Cerebellar cortex (tissue), 1 donor: ENCODE data around the gene ZNF133.
"Not testable (repeated sequence)": the region's sequence is repeated elsewhere in the genome, so short reads cannot be mapped to it uniquely, and the experiment has no call there.

Experiments
- DNase-seq: peaks from one replicate; pipeline ENCODE4 v3.0.0-alpha.2; 2015; ENCODE audit warnings: low spot score

Gene ZNF133

GRCh38 chr20:18287915-18288748 lies at the start of gene ZNF133:
Gene ZNF133 (plus strand): TSS chr20:18288527. CDS start chr20:18305687, 17,160 bp downstream.
- DNase-seq: peak; percentile 95

GRCh38 chr20:18240997-18241396 lies 47.3 kb upstream of the ZNF133 start:
- DNase-seq: no peak

GRCh38 chr20:18243802-18244201 lies 44.5 kb upstream of the ZNF133 start:
- no peak for DNase-seq

DNA sequence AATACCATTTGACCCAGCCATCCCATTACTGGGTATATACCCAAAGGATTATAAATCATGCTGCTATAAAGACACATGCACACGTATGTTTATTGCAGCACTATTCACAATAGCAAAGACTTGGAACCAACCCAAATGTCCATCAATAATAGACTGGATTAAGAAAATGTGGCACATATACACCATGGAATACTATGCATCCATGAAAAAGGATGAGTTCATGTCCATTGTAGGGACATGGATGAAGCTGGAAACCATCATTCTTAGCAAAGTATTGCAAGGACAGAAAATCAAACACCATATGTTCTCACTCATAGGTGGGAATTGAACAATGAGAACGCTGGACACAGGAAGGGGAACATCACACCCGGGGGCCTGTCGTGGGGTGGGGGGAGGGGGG lies 39.8 kb upstream of the ZNF133 start:
- DNase-seq: not testable (repeated sequence)

DNA sequence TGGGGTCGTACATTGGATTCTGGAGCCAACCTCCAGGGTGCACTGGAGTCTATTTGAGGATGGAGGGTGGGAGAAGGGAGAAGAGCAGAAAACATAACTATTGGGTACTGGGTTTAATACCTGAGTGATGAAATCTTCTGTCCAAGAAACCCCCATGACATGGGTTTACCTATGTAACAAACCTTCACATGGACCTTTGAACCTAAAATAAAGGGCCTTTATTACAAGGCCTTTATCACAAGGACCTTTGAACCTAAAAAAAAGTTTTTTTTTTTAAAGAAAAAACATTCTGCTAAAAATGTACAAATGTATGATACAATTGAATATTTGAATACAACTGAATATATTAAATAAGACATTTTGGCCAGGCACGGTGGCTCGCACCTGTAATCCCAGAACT lies 38.1 kb upstream of the ZNF133 start:
- DNase-seq: no peak

DNA sequence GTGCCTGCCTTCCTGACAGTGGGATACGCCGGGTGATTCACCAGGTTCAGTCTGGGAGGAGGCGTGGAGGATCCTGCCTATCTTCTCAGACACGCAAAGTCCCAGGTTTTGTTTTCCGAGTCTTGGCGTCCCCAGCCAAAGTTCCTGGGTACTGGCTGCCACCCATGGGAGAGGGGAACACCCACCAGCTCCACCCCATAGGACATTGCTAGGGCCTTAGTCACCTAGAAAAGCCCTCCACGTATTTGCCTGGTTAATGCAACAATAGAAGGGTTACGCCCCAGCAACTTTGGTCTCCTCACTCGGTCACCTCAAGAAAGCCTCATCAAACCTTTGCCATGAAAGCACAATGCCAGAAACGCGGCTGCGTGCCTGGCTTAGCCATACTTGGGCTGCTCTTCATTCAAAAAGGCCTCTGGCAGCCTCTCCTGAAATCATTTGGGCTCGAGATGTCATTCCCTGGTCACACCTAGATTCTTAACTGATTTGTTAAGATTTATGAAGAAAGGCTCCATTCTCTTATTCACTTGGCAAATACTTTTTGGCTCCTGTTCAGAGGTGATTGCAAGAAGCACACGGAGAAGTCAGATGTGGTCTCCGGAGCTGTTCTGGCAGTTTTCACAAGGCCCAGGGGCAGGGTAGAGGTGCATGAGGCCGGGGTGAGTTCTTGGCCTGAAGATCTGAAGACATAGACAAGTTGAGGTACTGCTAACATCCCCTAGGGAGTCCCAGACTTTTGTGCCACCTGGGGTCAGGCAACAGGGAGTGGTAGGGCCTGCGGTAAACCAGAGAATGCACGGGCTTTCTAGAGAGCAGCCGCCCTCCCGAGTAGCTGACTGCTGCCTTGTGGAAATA lies 35.5 kb upstream of the ZNF133 start:
- DNase-seq: no peak

DNA sequence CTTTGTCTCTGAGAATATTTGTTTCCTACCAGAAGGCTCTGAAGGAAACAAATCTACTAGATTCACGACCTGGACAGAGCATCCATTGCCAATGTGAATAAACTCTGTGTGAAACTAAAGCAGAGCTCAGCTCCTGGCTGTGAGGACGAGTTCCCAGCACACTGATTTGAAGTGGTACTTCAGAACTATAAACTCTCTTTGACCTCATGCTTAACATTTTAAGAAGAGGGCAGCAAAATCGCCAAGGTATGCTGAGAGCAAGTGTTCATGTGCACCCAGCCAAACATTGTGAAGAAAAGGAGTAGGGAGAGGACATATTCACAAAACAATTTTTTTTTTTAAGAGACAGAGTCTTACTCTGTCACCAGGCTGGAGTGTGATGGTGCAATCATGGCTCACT lies 33.7 kb upstream of the ZNF133 start:
- no peak for DNase-seq

DNA sequence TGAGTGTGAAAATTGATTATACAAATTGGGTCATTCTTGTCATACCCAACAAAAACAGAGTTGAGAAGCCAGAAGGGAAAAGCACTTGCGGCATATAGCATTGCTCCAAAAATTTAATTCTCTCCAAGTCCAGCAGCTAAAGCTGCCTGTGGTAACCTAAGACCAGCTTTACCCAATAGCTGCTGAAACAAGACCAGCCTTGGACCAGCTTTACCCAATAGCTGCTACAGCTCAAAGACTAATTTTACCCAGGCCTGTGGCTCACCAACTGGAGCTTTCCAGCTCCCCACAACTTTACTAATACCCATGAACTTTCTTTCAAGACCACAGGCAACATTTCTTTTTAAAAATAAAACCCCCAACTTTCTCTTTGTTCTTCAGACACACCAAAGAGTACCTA lies 32.8 kb upstream of the ZNF133 start:
- DNase-seq: no peak

DNA sequence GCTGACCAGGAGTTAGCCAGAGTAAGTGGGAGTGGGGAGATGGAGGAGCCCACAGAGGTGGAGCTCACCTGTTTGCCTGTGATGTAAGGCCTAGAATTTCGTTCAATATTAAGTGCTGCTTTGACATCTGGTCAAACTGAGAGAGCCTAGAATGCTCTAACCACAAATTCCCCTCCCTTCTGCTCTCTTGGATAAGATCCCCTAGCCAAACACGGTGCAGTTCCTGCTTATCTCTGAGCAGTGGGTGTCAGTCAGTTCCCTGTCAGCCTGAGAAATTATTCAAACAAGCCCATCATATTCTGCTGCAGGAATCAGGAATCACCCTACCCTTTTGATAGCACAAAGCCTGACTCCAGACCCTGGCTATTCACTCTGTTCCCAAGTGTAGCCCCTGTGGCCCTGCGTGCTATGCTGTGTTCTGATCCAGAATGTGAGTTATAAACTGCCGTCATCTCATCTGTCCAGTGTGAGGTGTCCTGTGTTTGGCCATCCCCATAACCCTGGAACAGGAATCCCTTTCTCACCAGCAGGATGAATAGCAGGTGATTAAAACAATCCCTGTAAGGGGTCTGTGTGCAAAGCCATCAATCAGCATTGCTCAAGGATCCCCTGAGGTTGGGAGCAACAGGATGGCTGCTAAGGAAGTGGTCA lies 31.8 kb upstream of the ZNF133 start:
- DNase-seq: no peak

DNA sequence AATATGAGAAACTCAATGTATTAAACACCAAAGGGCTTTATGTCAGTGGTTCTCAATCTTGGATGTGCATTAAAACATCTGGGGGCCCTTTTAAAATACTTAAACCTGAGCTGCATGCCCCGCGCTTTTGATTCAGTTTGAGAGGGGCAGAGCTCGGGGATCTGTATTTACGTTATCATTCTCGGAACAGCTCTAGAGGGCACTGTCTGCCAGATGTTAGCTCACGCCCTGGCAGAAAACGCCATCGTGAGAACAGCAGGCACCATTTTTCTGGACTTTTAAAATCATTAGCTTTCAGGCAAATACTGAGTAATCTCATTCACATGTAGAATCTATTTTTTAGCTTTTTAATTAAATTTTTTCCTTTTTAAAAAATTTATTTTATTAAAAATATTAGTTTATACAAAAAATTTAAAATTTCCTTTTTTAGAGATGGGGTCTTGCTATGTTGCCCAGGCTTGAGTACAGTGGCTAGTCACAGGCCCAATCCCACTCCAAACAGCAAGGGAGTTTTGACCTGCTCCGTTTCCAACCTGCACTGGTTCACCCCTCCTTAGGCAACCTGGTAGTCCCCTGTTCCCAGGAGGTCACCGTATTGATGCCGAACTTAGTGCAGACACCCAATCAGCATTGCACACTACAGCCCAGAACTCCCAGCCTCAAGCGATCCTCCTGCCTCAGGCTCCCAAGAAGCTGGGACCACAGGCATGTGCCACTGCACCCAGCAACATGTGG lies 30.0 kb upstream of the ZNF133 start:
- DNase-seq: no peak

- DNase-seq: no peak
Observed at GRCh38 chr20:18259730-18260129, 28.6 kb upstream of the ZNF133 start.

GRCh38 chr20:18263723-18264122 lies 24.6 kb upstream of the ZNF133 start:
- DNase-seq: peak; percentile 3

GRCh38 chr20:18265441-18265840 lies 22.9 kb upstream of the ZNF133 start:
- DNase-seq: no peak

- no peak for DNase-seq
Observed at GRCh38 chr20:18266282-18266681, 22.0 kb upstream of the ZNF133 start.

- no peak for DNase-seq
Observed at GRCh38 chr20:18267815-18268214, 20.5 kb upstream of the ZNF133 start.

DNA sequence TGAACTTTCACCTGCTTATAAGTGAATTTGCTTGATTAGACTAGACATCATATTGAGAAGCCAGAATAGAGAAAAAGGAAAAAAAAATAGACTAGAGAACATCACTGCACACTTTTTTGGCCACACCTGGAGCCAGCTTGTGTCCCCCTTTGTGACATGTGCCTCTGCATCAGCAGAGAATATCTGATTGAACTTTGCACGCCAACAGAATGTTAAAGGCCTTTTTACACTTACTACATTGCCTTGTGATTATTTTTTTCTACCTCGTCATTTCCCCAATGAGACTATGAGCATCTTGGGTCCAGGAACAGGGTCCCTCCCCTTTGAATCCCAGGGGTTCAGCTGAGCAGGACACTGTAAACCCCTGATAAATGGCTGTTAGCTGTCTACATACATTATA lies 17.2 kb upstream of the ZNF133 start:
- DNase-seq: no peak

GRCh38 chr20:18272451-18272850 lies 15.9 kb upstream of the ZNF133 start:
- no peak for DNase-seq

- no peak for DNase-seq
Observed at GRCh38 chr20:18273738-18274137, 14.6 kb upstream of the ZNF133 start.

GRCh38 chr20:18275960-18276359 lies 12.4 kb upstream of the ZNF133 start:
- not testable (repeated sequence) for DNase-seq

DNA sequence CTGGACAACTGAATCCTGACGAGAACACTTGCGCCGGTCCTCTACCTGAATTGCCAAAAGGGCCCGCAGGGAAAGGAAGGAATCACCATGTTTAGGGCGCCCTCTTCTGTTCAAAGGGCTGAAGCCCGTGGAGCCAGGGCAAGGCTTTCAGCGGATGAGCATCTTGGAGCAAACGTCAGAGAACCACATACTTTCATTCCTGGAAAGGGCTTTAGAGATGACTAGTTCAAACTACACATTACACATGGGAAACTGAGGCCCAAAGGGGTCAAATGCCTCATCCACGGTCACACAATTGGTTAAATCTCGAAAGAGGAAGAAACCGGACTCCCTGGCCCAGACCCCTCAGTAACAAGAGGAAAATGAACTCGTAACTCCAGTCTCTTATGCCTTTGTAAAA lies 11.5 kb upstream of the ZNF133 start:
- peak; percentile 63 for DNase-seq

DNA sequence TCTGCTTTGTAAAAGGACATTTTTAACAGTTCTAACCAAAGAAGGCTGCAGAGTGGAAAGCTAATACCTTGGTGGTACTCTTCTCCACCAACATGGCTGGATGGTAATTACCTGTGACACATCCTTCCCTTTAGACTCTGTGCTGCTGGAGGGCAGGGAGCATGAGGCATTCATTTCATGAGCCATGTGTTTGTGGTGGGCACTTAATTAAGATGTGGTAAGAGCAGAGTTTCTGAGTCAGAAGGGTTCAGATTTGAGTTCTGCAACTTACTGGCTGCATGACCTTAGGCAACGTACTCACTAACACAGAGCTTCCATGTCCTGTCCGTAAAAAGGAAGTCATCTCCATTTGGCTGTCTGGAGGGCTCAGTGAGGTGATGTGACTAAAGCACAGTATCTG lies 9.1 kb upstream of the ZNF133 start:
- no peak for DNase-seq
